ENCODE measurements around the gene HNRNPL.

DNA sequence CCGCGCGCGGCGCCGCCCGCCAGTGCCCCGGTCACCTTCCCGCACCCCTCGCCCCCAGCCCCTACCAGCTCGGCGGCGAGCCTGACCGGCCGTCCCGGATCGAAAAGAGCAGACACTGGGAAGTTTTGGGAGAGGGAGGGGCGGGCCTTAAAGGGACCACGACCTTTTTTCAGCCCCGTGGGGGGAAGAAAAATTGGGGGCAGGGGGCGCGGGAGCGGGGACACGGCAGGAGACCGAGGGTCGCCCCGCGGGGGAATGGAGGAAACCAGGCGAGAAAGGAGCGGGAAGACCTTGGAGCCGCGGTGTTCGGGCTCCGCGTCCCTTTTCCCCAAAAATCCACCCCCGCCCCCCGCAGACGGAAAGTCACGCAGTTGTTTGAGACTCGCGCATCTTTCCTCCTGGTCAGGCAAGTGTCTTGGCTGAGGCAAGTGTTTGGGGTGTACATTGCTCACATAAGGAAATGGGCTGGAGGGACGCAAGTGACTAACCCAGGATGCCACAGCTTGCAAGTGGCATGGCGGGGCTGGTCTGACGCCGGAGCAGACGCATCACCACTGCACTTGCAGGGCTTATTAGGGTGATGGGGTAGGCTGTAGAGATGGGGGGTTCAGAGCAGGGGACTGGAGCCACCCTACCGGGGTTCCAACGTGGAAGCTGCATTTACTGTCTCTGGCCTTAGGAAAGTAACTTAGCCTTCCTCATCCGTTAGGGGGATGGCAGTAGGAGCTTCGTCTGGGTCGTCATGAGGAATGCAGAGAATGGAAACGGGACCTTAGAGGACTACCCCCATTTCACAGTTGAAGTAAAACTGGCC lies 2.7 kb upstream of the HNRNPL start:
- TF ChIP-seq, protein P1, sequence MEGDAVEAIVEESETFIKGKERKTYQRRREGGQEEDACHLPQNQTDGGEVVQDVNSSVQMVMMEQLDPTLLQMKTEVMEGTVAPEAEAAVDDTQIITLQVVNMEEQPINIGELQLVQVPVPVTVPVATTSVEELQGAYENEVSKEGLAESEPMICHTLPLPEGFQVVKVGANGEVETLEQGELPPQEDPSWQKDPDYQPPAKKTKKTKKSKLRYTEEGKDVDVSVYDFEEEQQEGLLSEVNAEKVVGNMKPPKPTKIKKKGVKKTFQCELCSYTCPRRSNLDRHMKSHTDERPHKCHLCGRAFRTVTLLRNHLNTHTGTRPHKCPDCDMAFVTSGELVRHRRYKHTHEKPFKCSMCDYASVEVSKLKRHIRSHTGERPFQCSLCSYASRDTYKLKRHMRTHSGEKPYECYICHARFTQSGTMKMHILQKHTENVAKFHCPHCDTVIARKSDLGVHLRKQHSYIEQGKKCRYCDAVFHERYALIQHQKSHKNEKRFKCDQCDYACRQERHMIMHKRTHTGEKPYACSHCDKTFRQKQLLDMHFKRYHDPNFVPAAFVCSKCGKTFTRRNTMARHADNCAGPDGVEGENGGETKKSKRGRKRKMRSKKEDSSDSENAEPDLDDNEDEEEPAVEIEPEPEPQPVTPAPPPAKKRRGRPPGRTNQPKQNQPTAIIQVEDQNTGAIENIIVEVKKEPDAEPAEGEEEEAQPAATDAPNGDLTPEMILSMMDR (conservative IDR thresholded peaks at IDR 0.05 in 1 of 2, IDR thresholded peaks at IDR 0.05 in 1 of 2; ENCODE audit: extremely low read depth in 1 of 2, insufficient read depth in 1 of 2, low read depth in 1 of 2, low read length in 2 of 2) = no peak
- TF ChIP-seq EZH2 (IDR thresholded peaks at IDR 0.05; ENCODE audit: borderline replicate concordance, low read length) = no peak

All from mammary epithelial cell (primary cell).